Upper lobe of left lung (tissue), 6 donors: Measurements from ENCODE around the gene PSME4. TPM values are rescaled to one million over a fixed set of nuclear protein-coding genes. Genes with fewer than 3 reads are reported as not detected.
"Not testable (repeated sequence)": the region's sequence is repeated elsewhere in the genome, so short reads cannot be mapped to it uniquely, and the experiment has no call there.

Experiments
- ATAC-seq, 2 donors: fragments of 200-7000 bp; cut with Tn5 transposase; one replicate each; pipeline ENCODE4 v1.9.1; 2022; ENCODE audit warnings: mild to moderate bottlenecking in 2 of 2, moderate library complexity in 2 of 2; ENCODE audit not compliant: low FRiP score in 2 of 2
- DNase-seq, 2 donors: peaks; one replicate each; pipeline ENCODE4 v3.0.0-alpha.2; 2019 to 2020
- H3K27ac ChIP-seq, 4 donors: fragments of 200-600 bp; sonication (generic); one replicate each; pipeline ENCODE4 v1.5.1; 2016 to 2019
- H3K27me3 ChIP-seq, 4 donors: fragments of 200-600 bp; sonication (generic); one replicate each; pipeline ENCODE4 v1.5.1; 2017 to 2019
- H3K36me3 ChIP-seq, 4 donors: fragments of 200-600 bp; sonication (generic); one replicate each; pipeline ENCODE4 v1.5.1; 2016 to 2019
- H3K4me1 ChIP-seq, 4 donors: fragments of 200-600 bp; sonication (generic); one replicate each; pipeline ENCODE4 v1.5.1; 2018 to 2019
- H3K4me3 ChIP-seq, 4 donors: fragments of 200-600 bp; sonication (generic); one replicate each; pipeline ENCODE4 v1.5.1; 2017 to 2019; ENCODE audit warnings: mild to moderate bottlenecking in 2 of 4, moderate library complexity in 1 of 4
- H3K9me3 ChIP-seq, 4 donors: fragments of 200-600 bp; sonication (generic); one replicate each; pipeline ENCODE4 v1.5.1; 2018 to 2019
- CTCF ChIP-seq, 6 experiments: fragments of 450-650 bp in 4 of 6; fragments of 200-600 bp in 2 of 6; sonication (generic) in 2 of 6; IDR thresholded peaks; one replicate each; pipeline ENCODE4 v1.5.1; 2016 to 2019; ENCODE audit warnings: antibody characterized with exemption in 6 of 6
- EP300 ChIP-seq, 4 donors: sonication (generic); formaldehyde crosslinking; IDR thresholded peaks; one replicate each; pipeline ENCODE4 v1.5.1; 2017; ENCODE audit warnings: antibody characterized with exemption in 4 of 4, control low read depth in 2 of 4
- POLR2A ChIP-seq, 4 donors: fragments of 450-650 bp; IDR thresholded peaks; one replicate each; pipeline ENCODE4 v1.5.1; 2016 to 2017; ENCODE audit warnings: antibody characterized with exemption in 4 of 4, mild to moderate bottlenecking in 2 of 4
- POLR2AphosphoS5 ChIP-seq, 2 donors: sonication (generic); formaldehyde crosslinking; IDR thresholded peaks; one replicate each; pipeline ENCODE4 v1.5.1; 2017; ENCODE audit warnings: antibody characterized with exemption in 2 of 2
- whole genome bisulfite sequencing, 2 donors: methylation state at CpG; one replicate each; pipeline ENCODE4 v1.1.5; 2017 to 2018; 5-methylcytosine and 5-hydroxymethylcytosine counted together
- total RNA-seq, 6 donors: library from RNA; depleted of rRNA in 4 of 6; stranded (reverse); fragments of >200 nt in 4 of 6; gene quantifications; one replicate each; pipeline versions ENCODE4 v1.1.0 to v1.2.1, GENCODE V29; 2016 to 2021
- donor health status: DM: no; HTN: no; CAD: no; lungs with moderate emphysema.
- donor health status: DM: no; HTN: yes; CAD: no; lungs with severe emphysema.

Gene PSME4
- total RNA-seq, 6 donors from 2014 or later = 39.3 to 80.7 (median 65.1) TPM

- ATAC-seq = no peak
- Histone ChIP-seq H3K27ac (no peak overlapping the region), H3K4me1 (no peaks in the 10 kb centered on the region), H3K9me3 (no peaks in the 10 kb centered on the region), H3K27me3 (no peaks in the 10 kb centered on the region), H3K4me3 (no peak overlapping the region), H3K36me3 (peaks cover 0 to under 1% (median 0%) of the 10 kb centered on the region in 4 donors)
- DNase-seq = no peak
- TF ChIP-seq POLR2A (IDR thresholded peaks at IDR 0.05) (no peak), POLR2AphosphoS5 (IDR thresholded peaks at IDR 0.05) (no peak), EP300 (IDR thresholded peaks at IDR 0.05) (no peak), CTCF (IDR thresholded peaks at IDR 0.05) (no peak)
- WGBS, 2 donors = 92% methylated on average over 2 of the region's 2 CpGs
These were observed 122.7 kb downstream of the PSME4 start for GRCh38 chr2:53848062-53848461.

- H3K9me3 ChIP-seq = no peaks in the 10 kb centered on the region
- H3K4me1 ChIP-seq = no peaks in the 10 kb centered on the region
- H3K36me3 ChIP-seq = no peaks in the 10 kb centered on the region
- DNase-seq = no peak
- H3K27ac ChIP-seq = no peak overlapping the region
- H3K4me3 ChIP-seq = no peak overlapping the region
- no peaks in the 10 kb centered on the region for H3K27me3 ChIP-seq
- TF ChIP-seq POLR2A (IDR thresholded peaks at IDR 0.05) = no peak
- no peak for TF ChIP-seq POLR2AphosphoS5 (IDR thresholded peaks at IDR 0.05)
- TF ChIP-seq EP300 (IDR thresholded peaks at IDR 0.05) = no peak
- no peak for TF ChIP-seq CTCF (IDR thresholded peaks at IDR 0.05)
- no peak for ATAC-seq
- WGBS, 2 donors = 69 to 81% methylated on average over 2 of the region's 2 CpGs
These were observed 127.2 kb downstream of the PSME4 start for GRCh38 chr2:53843595-53843994.

GRCh38 chr2:53842891-53843290 lies 127.9 kb downstream of the PSME4 start:
- Histone ChIP-seq H3K27ac (no peak overlapping the region), H3K4me3 (no peak overlapping the region), H3K4me1 (no peaks in the 10 kb centered on the region), H3K27me3 (no peaks in the 10 kb centered on the region), H3K9me3 (no peaks in the 10 kb centered on the region), H3K36me3 (no peaks in the 10 kb centered on the region)
- WGBS, 2 donors = 72 to 74% methylated on average over 3 of the region's 3 CpGs
- no peak for TF ChIP-seq EP300 (IDR thresholded peaks at IDR 0.05)
- no peak for TF ChIP-seq POLR2A (IDR thresholded peaks at IDR 0.05)
- TF ChIP-seq CTCF (IDR thresholded peaks at IDR 0.05) = no peak
- no peak for TF ChIP-seq POLR2AphosphoS5 (IDR thresholded peaks at IDR 0.05)
- no peak for ATAC-seq
- DNase-seq = no peak

GRCh38 chr2:53841651-53842050 lies 129.1 kb downstream of the PSME4 start:
- H3K27me3 ChIP-seq, H3K9me3 ChIP-seq, ATAC-seq, H3K4me1 ChIP-seq, DNase-seq, H3K4me3 ChIP-seq, H3K36me3 ChIP-seq, H3K27ac ChIP-seq: not testable (repeated sequence)
- WGBS, 2 donors = 89 to 91% methylated on average over 7 of the region's 7 CpGs

GRCh38 chr2:53840580-53840979 lies 130.2 kb downstream of the PSME4 start:
- TF ChIP-seq EP300 (IDR thresholded peaks at IDR 0.05) = no peak
- no peak for TF ChIP-seq CTCF (IDR thresholded peaks at IDR 0.05)
- TF ChIP-seq POLR2AphosphoS5 (IDR thresholded peaks at IDR 0.05) = no peak
- TF ChIP-seq POLR2A (IDR thresholded peaks at IDR 0.05) = no peak
- no peak overlapping the region for H3K4me3 ChIP-seq
- H3K9me3 ChIP-seq = no peaks in the 10 kb centered on the region
- no peaks in the 10 kb centered on the region for H3K4me1 ChIP-seq
- no peak overlapping the region for H3K27ac ChIP-seq
- DNase-seq (no peak), ATAC-seq (no peak)
- 70 to 86% methylated on average over 1 of the region's 1 CpG for WGBS, 2 donors
- no peaks in the 10 kb centered on the region for H3K36me3 ChIP-seq
- no peaks in the 10 kb centered on the region for H3K27me3 ChIP-seq

- H3K4me1 ChIP-seq, H3K27ac ChIP-seq, ATAC-seq, H3K4me3 ChIP-seq, H3K27me3 ChIP-seq, DNase-seq, H3K9me3 ChIP-seq: not testable (repeated sequence)
- peaks cover 0 to 10% (median 1%) of the 10 kb centered on the region in 4 donors for H3K36me3 ChIP-seq
- WGBS, 2 donors = 84 to 92% methylated on average over 3 to 4 of the region's 4 CpGs
These were observed 140.9 kb downstream of the PSME4 start for GRCh38 chr2:53829980-53830290.
